Activated CD8-positive, alpha-beta memory T cell treated with anti-CD3 and anti-CD28 coated beads, Interleukin-2, amount 50 U/mL, for 24 hours (primary cell): Measurements from ENCODE around the gene CPA5.
A peak's percentile ranks its signal among the peaks of the same experiment; 100 is the strongest.
"Not testable (repeated sequence)": the region's sequence is repeated elsewhere in the genome, so short reads cannot be mapped to it uniquely, and the experiment has no call there.

ENCODE experiments used
- DNase-seq: peaks from one replicate; pipeline ENCODE4 v3.0.0-alpha.2; 2020; ENCODE audit errors: extremely low read depth

CPA5 gene

DNA sequence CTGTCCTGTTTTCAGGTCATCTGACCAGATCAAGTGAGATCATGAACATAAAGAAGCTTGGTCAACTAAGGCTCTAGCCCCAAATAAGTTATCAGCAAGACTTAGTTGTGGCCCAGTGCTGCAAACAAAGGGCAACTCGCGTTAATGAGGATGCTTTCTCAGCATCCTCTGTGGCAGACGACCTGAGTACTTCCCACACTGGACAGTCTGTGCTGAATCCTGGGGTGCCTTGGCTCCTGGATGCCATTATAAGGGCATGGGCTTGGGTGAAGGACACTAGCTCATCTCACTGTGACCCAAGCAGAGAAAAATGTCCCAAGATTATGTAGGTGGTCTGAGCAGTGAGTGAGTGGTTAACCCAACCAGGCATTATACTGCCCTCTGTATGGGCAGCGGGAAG lies 13.9 kb downstream of the CPA5 start:
- no peak for DNase-seq

DNA sequence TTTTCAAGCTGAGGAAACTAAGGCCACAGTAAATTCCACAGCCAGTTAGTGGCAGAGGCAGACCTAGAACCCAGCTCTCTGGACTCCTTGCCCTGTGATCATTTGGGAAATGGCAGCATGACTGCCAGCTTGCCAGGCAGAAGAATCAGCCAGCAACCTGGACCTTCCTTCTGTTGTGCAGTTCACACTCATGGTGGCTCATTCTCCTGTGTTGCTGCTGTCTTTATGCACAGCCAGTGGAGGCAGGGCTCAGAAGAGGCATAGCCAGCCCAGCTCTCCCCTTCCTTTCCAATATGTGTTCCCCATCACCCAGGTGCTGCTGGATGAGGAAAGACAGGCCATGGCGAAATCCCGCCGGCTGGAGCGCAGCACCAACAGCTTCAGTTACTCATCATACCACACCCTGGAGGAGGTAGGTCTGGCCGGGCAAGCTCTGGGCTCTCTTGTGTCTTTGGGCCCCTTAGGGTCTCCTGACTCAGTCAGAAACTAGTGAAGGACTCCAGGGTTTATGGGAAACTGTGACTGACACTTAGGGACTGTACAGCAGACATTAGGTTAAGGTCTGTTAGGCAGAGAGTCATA lies 14.8 kb downstream of the CPA5 start:
- DNase-seq = no peak

DNA sequence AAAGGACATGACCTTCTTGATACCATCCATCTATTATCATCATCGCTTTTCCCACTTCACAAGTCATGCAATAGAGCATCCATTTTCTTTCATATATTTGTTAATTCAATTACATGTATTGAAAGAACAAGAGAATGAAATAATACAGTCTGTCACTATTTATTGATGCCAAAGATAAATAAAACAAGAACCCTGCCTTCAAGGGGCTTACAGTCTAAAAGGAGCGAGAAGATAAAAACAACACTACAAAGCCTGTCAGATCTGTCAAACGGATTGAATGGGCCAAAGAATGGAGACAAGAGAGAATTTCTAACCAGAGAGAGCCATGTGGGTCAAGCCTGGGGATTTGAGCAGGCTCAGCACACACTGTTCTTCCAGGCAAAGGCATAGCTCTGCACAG lies 15.9 kb downstream of the CPA5 start:
- no peak for DNase-seq

DNA sequence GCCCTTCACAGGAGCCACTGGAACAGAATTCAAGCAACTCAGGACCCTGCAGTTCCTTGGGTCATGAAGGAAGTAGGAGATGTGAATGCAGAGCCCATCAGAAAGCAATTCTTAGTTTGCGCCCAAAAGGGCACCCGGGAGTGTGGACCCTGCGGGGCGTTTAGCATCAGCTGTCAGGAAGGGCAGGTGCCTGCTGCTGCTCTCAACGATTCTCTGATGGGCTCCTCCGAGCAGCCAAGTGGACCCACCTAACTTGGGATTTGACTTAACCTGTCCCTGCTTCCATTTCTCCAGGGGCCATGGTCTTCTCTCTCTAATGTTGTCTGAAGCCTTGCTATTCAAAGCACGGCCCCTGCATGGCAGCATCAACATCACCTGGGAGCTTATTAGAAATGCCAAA lies 17.1 kb downstream of the CPA5 start:
- no peak for DNase-seq

DNA sequence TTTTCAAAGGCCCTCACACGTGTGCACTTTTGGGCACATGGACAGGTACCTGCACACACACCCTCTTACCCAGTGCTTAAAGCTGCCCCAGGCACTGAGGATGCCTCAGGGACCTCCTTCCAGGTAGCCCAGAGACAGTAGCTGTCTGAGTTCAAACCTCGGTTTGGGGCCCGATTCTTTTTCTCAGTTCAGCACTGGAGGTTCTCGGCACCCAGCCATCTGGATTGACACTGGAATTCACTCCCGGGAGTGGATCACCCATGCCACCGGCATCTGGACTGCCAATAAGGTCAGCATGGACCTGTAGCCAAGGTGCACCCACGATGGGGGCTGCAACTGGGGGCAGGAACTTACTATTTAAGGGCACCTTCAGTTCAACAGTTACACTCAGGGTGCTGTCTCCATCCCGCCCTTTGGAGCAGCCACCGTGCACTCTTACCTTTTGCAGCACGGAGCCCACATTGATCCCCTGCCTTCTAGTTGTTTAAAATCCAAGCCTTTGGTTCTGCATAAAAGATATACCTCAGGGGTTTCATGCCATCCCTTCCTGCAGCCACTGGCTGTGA lies 17.7 kb downstream of the CPA5 start:
- DNase-seq = no peak

DNA sequence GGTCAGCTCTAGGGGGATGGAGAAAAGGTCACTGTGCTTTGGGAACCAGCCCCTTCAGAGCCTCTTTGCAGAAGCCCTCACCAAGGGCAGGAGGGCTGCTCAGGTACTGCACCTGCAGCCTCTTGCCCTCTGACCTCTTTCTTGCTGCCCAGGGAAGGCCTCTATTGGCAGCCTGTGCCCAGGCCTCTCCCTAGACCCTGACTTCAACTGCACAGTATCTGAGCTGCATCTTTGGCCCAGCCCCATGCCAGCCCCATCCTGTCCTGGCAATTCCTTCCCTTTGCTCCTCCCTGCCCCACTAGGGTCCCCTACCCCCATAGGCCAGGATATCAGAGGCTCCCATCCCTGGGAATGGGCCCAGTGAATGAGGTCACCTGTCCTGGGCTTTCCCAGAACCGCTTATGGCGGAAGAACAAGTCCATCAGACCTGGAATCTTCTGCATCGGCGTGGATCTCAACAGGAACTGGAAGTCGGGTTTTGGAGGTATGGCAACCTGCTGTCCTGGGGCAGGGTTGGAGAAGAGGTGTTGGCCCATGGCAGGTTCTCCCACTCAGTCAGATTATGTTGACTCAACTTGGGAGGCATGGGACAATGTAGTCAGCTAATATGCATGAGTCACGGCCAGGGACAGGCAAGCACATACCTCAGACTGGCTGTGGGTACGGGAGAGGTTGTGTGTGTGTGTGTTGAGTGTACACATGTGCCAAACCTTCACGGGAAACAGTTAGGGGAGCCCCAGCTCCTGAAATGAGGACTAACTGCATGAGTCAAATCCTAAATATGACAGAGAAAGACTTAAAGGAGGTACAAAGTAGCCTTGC lies 18.6 kb downstream of the CPA5 start:
- peak; percentile 15 for DNase-seq

DNA sequence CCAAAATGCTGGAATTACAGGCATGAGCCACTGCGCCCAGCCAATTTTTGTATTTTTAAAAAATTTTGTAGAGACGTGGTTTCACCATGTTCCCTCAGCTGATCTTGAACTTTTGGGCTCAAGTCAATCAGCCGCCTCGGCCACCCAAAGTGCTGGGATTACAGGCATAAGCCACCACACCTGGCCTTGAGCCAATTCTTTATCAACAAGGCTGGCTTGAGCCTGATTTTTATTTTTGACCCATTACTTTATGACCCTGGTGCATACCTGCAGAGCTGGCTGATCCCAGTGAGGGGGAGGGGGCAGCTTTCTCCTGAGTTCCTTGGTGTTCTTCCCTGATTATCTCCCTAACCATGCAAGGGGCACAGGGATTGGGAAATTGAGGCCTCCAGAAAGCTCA lies 19.8 kb downstream of the CPA5 start:
- DNase-seq = no peak

DNA sequence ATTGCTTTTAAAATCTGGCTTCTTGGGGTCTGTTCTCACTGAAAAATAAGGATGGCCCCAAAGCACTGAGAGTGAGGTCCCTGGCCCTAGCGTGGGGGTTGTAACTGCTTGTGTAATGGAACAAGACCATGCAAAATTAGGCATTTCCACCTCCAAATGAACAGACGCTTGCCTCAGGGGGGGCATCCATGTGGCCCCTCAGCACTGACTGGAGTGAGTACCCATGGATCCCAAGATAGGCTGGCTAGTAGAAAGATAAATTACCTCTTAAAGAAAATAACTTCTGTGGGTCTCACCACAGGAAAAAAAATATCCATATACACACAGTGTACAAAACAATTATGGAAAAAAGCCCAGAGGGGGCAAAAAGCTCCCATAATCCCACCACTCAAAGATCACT lies 20.5 kb downstream of the CPA5 start:
- no peak for DNase-seq

DNA sequence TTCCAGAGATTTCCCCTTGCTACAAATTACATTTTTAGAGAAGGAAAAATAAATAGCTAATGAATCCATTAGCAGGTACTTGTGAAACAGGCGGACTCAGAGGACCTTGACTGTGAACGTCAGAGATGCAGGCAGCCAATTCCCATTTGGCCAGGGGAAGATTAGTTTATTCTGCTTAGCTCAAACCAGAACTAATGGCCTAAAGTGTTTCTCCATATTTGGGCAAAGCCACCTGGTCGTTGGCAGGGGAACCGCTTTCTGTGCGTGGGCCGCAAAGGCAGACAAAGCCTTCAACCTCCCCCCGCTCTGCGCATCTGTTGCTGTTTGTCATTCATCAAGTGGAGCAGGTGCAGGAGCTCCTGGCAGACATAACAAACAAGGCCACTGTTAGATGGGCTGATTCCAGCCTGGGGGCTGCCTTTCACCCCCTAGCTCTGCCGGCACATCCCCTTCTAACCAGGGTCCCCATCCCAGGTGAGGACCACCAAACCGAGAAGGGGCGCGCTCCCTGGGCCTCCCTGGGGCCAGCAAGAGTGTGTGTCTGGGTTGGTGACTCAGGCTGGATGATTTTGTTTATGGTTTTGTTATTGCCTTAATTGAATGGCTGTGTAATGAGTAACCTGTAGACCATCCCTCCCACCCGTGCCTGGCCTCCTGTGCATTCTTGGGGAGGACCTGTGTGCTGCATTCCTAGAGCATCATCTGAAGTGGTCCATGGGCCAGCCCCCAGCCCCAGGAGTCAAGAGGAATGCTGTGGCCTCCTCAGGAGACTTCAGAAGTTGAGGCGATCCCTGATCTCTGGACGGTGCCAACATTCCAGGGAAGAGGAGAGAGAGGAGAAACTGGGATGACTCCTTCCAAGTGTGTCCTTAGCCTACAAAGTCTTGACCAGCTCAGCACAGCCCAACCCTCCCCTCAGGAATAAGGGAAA lies 21.2 kb downstream of the CPA5 start:
- DNase-seq = no peak

DNA sequence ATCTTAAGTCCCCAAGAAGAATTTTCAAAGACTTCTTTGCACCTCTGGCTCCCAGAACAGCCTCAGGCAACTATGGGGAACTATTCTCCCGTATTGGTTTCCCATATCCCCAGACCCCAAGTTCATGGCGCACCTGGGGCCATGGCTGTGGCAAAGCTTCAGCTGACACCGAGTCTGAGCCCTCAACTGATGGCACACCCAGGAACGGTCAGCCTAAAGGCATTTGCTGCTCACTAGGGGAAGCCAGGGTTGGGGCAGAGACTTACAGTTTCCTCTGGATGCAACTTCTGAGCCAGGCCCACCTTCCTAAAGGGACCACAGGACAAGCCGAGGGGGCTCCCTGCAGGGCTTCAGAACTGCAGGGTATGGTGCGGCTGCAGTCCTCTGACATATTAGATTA lies 21.9 kb downstream of the CPA5 start:
- DNase-seq = no peak

DNA sequence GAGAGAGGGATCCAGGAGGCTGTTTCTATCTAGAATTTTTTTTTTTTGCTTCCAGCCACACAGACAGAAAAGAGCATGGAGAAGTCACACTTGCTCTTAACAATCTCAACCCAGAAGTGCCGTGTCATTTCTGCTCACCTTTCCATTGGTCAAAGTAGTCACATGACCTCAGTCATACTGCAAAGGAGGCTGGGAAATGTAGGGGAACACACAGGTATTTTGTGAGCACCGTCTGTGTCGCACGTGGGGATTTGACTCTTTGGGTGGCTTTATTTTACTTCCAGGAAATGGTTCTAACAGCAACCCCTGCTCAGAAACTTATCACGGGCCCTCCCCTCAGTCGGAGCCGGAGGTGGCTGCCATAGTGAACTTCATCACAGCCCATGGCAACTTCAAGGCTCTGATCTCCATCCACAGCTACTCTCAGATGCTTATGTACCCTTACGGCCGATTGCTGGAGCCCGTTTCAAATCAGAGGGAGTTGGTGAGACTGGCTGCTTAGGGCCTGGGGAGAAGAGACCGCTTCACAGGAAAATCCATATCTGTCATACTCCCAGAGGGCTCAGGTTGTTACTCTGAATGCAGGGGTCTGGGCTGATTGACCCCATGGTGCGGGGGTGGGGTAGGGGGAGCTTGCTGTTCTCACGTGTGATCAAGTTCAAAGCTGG lies 22.6 kb downstream of the CPA5 start:
- DNase-seq = no peak

DNA sequence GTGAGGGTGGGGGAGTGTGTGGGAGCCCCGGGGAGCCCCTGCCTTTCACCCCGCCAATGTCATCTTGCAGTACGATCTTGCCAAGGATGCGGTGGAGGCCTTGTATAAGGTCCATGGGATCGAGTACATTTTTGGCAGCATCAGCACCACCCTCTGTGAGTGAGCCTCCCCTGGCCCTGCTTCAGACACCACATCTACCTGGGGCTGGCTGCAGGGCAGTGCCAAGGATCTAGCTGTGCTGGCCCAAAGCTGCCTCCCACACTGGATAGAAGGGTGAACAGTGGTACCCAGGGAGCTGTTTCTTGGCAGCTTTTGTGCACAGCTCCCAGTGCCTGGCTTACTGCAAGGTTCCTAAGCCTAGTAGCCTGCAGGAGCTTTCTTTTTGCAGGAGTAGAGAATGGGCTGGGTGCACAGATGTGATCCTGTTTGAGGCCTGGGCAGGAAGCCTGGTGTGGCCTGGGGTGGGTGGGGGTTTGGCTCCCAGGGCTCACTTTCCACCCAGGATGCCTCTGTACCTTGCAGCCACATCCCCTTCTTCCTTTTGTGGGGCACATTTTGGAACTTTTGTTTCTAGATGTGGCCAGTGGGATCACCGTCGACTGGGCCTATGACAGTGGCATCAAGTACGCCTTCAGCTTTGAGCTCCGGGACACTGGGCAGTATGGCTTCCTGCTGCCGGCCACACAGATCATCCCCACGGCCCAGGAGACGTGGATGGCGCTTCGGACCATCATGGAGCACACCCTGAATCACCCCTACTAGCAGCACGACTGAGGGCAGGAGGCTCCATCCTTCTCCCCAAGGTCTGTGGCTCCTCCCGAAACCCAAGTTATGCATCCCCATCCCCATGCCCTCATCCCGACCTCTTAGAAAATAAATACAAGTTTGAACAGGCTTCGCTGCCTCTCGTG lies 23.5 kb downstream of the CPA5 start:
- DNase-seq = no peak

DNA sequence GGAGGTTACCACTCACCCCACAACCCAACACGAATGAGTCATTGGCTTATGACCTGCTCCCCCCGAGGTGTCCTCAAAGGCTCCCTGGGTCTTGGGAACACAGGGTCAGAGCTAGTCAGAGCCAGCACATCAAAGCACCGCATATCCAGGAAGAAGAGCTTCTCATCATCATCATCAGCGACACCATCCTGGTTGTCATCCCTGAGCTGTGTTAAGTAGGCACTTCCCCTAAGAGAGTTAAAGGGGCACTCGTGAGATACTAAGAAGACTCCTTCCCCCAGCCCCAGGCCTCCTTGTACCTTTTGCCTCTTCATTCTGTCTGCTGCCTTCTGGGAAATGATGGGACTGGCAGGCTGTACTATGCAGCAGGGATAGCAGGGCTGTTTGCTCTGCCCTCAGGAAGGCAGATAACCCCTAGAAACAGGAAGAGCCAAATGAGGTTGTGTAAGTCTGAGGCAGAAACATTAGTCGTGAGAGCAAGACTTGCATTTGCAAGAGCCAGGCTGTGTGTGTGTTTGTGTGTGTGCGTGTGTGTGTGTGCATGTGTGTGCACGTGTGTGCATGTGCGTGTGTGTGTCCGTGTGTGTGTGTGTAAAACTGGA lies 24.6 kb downstream of the CPA5 start:
- DNase-seq = no peak

DNA sequence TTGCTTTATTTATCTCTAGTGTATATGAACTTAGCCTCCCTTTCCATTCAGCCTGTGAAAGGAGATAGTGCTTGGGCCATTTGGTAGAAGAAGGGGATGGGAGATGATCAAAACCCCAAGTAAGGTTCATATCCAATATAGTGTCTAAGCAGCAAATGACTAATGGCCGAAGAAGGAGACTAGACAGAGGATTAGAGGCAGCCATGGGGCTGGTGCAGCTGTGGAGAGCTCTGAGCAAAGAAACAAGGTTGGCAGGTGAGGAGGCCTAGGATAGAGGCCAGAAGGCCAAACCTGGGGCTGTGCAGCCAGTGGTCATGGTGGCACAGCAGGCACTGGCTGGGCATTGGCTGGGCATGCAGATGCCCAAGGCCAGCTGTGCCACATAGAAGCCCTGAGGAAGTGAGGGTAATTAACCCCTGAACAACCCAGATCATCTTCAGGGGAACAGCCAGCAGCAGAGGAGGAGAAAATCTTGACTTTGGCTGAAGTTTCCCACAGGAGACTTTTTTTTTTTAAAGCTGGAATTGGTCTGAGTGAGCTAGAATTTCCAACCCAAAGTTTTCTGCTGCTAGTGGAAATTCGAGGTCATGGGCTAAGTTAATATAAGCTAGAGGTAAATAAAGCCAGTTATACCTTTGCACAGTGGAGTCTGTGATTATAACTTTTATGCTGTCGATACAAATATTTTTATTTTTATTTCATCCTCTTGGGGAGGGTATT lies 25.4 kb downstream of the CPA5 start:
- no peak for DNase-seq

DNA sequence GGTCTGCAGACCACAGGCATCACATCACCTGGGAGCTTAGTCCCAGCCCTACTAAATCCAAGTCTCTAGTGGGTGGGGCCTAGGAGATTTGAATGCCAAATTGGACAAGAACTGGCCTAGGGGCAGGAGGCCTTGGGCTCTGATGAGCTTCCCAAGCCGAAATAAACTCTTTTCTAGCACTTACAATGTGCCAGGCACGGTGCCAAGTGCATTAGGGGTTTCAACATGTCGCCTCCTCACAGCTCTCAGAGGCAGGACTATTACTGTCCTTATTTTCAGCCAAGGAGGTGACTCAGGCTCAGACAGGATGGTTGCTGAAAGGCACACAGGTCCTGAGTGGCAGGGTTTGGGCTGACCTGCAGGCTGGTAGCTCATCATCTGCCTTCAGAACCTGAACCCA lies 26.4 kb downstream of the CPA5 start:
- no peak for DNase-seq

DNA sequence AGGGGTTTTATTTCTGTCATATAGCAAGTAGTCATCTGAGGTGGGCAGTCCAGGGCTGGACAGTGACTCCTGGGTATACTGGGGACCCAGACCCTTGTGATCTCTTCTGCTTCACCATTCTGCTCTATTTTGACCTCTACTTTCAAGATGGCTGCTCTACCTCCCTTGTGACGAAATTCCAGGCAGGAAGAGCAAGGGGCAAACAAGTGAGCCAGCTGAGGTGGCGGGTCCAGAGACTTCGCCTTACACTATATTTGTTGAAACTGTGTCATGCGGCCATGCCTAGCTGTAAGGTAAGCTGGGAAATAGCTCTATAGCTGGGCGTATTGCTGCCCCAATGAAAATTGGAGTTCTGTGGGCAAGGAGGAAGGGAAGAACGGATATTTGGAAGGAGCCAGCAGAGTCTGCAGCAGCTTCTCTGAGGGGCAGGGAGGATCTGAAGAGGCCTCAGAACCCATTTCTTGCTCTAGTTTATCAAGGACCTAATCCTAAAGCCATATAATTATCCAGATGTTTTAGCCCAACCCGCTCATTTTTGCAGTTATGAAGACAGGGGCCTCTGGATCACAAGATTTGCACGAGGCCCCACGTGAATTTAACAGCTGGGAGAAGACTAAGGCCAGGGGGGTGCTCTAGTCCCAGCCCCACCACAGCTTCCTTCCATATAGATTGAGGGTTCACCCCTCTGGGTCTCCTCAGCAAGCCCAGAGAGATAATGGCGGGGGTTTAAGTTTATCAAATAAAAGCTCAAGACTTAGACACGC lies 28.0 kb downstream of the CPA5 start:
- DNase-seq = no peak

DNA sequence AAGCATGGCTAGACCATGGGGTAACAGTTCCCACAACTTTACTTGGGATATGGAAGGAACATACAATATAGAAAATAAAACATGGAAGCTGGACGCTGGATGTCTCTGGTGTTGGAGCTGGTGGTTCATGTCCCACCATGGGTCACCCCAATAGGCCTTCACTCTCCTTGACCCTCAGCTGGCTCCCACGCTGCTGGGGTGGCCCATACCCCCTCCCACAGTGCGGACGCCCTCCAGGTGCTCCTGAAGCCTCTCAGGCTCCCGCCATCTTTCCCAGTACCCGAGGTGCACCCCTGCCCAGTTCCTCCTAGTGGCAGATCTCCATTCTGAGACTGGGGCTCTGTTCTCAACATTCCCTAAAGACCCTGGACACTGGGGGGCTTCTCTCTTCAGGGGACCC lies 29.9 kb downstream of the CPA5 start:
- DNase-seq = no peak

DNA sequence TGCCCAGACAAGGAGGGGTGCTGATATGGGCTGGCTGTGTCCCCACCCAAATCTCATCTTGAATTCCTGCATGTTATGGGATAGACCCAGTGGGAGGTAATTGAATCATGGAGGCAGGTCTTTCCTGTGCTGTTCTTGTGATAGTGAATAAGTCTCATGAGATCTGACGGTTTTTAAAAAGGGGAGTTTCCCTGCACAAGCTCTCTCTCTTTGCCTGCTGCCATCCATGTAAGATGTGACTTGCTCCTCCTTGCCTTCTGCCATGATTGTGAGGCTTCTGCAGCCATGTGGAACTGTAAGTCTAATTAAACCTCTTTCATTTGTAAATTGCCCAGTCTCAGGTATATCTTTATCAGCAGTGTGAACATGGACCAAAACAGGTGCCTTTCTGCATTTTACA lies 31.8 kb downstream of the CPA5 start:
- not testable (repeated sequence) for DNase-seq

DNA sequence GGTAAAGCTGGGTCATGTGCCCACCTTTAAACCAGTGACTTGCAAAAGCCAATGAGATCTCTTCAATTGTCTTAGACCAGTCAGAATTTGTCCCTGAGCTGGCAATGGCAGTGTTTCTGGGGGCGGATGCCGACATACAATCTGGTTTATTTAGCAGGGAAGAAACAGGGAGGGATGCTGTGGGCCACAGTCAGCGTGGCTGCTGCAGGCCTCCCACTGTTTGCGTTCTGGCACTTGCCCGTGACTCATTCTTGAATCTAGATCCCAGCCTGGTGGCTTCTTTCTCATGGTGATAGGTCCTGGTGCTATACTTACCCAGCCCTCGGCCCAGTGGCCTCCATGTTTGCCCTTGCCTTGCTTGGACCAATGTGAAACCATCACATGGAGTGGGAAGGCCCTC lies 32.6 kb downstream of the CPA5 start:
- no peak for DNase-seq
